Muscle of leg (tissue), 11 donors: ENCODE data around the gene RBM46. TPM values are rescaled to one million over a fixed set of nuclear protein-coding genes. Genes with fewer than 3 reads are reported as not detected.

ENCODE experiments used
- DNase-seq: peaks from one replicate; pipeline ENCODE4 v3.0.0; 2013
- H3K27ac ChIP-seq: one replicate; pipeline ENCODE4 v1.5.1; 2013; ENCODE audit warnings: mild to moderate bottlenecking, low read length, control low read depth
- H3K27me3 ChIP-seq: one replicate; pipeline ENCODE4 v1.6.1; 2013; ENCODE audit warnings: low read length; ENCODE audit not compliant: control insufficient read depth, insufficient read depth
- H3K36me3 ChIP-seq: one replicate; pipeline ENCODE4 v1.6.1; 2013; ENCODE audit warnings: low read length; ENCODE audit not compliant: control insufficient read depth, insufficient read depth
- H3K4me1 ChIP-seq: one replicate; pipeline ENCODE4 v1.6.1; 2013; ENCODE audit warnings: low read length; ENCODE audit not compliant: control insufficient read depth, insufficient read depth
- H3K4me3 ChIP-seq: one replicate; pipeline ENCODE4 v1.5.1; 2013; ENCODE audit warnings: low read length, control low read depth
- H3K9me3 ChIP-seq: replicated peaks from 2 replicates; pipeline ENCODE4 v1.6.1; 2013; ENCODE audit warnings: low read depth, low read length; ENCODE audit not compliant: control insufficient read depth
- WGBS: methylation state at CpG from one replicate; pipeline ENCODE4 v1.1.5; 2013; ENCODE audit warnings: missing lambda C conversion rate; ENCODE audit not compliant: insufficient coverage; 5-methylcytosine and 5-hydroxymethylcytosine counted together
- polyA plus RNA-seq, 8 donors: library from polyadenylated mRNA; unstranded; fragments of 120-200 nt; gene quantifications; one replicate each; pipeline versions ENCODE4 v1.2.1 to v1.2.3, GENCODE V29; 2013; ENCODE audit warnings: inconsistent platforms in 1 of 8, low replicate concordance in 1 of 8; ENCODE audit not compliant: insufficient read length in 8 of 8, insufficient read depth in 1 of 8
- total RNA-seq: library from RNA; stranded (reverse); fragments of 120-200 nt; gene quantifications from one replicate; pipeline ENCODE4 v1.2.4, GENCODE V29; 2013

Gene RBM46
- total and polyA plus RNA-seq, 9 donors = 0.03 to 0.11 (median 0.07) TPM; not detected in 3

- Histone ChIP-seq H3K4me3 (no peak overlapping the region), H3K4me1 (no peaks in the 10 kb centered on the region), H3K27ac (no peak overlapping the region), H3K27me3 (no peaks in the 10 kb centered on the region), H3K36me3 (no peaks in the 10 kb centered on the region), H3K9me3 (peaks cover 2% of the 10 kb centered on the region)
- WGBS = 34% methylated on average over 6 of the region's 8 CpGs
- DNase-seq = peak; percentile 29
Observed at GRCh38 chr4:154877110-154877760, 96.2 kb downstream of the RBM46 start.

Other genes with a start within 250 kb of the RBM46 start
- 61.3 TPM for gene PLRG1, start 230.9 kb upstream of the RBM46 start, total RNA-seq
- gene PLRG1, start 230.9 kb upstream of the RBM46 start, polyA plus RNA-seq = 10 to 100 TPM; 45.5 to 66.9 (median 54.1) TPM
- gene FGB, start 218.3 kb upstream of the RBM46 start, total RNA-seq = 1.0 TPM
- 10 to 100 TPM in 1 of 8 donors, 1 to 10 TPM in 2, under 1 TPM in 1, not detected in 4; 0.23 to 16.8 (median 9.1) TPM for gene FGB, start 218.3 kb upstream of the RBM46 start, polyA plus RNA-seq
- 0.49 TPM for gene FGA, start 190.5 kb upstream of the RBM46 start, total RNA-seq
- gene FGA, start 190.5 kb upstream of the RBM46 start, polyA plus RNA-seq = 1 to 10 TPM in 3 of 8 donors, not detected in 5; 1.2 to 9.4 (median 3.3) TPM
- 0.44 TPM for gene FGG, start 168.6 kb upstream of the RBM46 start, total RNA-seq
- 1 to 10 TPM in 2 of 8 donors, under 1 TPM in 2, not detected in 4; 0.09 to 9.7 (median 2.5) TPM for gene FGG, start 168.6 kb upstream of the RBM46 start, polyA plus RNA-seq
- gene LRAT, start 37.3 kb upstream of the RBM46 start, total RNA-seq = 0.35 TPM
- 1 to 10 TPM in 1 of 8 donors, under 1 TPM in 7; 0.10 to 1.2 (median 0.16) TPM for gene LRAT, start 37.3 kb upstream of the RBM46 start, polyA plus RNA-seq